Mesothelial cell of epicardium (in vitro differentiated cells): Measurements from ENCODE around the gene RAD50. TPM values are rescaled to one million over a fixed set of nuclear protein-coding genes. Genes with fewer than 3 reads are reported as not detected.
"Not testable (repeated sequence)": the region's sequence is repeated elsewhere in the genome, so short reads cannot be mapped to it uniquely, and the experiment has no call there.

Experiments
- DNase-seq, 2 experiments: peaks; one replicate each; pipeline ENCODE4 v3.0.0; 2021; ENCODE audit warnings: low spot score in 2 of 2; ENCODE audit not compliant: unreplicated experiment in 2 of 2
- H3K27ac Mint-ChIP-seq: 2 replicates; pipeline ENCODE4 v1.8.0; 2021; ENCODE audit warnings: mixed read lengths
- H3K27me3 Mint-ChIP-seq: 2 replicates; pipeline ENCODE4 v1.8.0; 2021; ENCODE audit warnings: low read depth, mixed read lengths
- H3K36me3 Mint-ChIP-seq: 2 replicates; pipeline ENCODE4 v1.8.0; 2021; ENCODE audit warnings: mixed read lengths
- H3K4me1 Mint-ChIP-seq: 2 replicates; pipeline ENCODE4 v1.8.0; 2021; ENCODE audit warnings: mixed read lengths
- H3K4me3 Mint-ChIP-seq: 2 replicates; pipeline ENCODE4 v1.8.0; 2021; ENCODE audit warnings: mild to moderate bottlenecking, moderate library complexity, mixed read lengths
- H3K9me3 Mint-ChIP-seq: 2 replicates; pipeline ENCODE4 v1.8.0; 2021; ENCODE audit warnings: mixed read lengths
- total RNA-seq: library from RNA; stranded (reverse); gene quantifications from 3 replicates; pipeline ENCODE4 v1.2.1, GENCODE V29; 2021
- TF ChIP-seq, protein P1 (sequence below): fragments of 200-600 bp; sonication (generic); IDR thresholded peaks from one replicate; pipeline ENCODE4 v1.5.0; 2021; ENCODE audit warnings: antibody characterized with exemption; ENCODE audit not compliant: unreplicated experiment

RAD50 gene
- total RNA-seq, 1 donor from 2014 or later: 50.3 TPM

DNA sequence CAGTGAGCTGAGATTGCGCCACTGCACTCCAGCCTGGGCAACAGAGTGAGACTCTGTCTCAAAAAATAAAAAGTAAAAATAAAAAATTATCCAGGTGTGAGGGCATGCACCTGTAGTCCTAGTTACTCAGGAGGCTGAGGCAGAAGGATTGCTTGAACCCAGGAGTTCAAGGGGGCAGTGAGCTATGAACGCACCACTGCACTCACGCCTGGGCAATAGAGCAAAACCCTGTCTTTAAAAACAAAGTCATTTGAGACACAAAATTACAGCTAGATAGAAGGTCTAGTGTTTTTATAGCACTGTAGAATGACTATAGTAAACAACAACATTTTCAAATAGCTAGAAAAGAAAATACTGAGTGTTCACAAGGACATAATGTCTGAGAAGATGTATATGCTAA, 133.4 kb downstream of the RAD50 start:
- DNase-seq: no peak
- H3K27me3 Mint-ChIP-seq: no peaks in the 10 kb centered on the region
- TF ChIP-seq, protein P1, sequence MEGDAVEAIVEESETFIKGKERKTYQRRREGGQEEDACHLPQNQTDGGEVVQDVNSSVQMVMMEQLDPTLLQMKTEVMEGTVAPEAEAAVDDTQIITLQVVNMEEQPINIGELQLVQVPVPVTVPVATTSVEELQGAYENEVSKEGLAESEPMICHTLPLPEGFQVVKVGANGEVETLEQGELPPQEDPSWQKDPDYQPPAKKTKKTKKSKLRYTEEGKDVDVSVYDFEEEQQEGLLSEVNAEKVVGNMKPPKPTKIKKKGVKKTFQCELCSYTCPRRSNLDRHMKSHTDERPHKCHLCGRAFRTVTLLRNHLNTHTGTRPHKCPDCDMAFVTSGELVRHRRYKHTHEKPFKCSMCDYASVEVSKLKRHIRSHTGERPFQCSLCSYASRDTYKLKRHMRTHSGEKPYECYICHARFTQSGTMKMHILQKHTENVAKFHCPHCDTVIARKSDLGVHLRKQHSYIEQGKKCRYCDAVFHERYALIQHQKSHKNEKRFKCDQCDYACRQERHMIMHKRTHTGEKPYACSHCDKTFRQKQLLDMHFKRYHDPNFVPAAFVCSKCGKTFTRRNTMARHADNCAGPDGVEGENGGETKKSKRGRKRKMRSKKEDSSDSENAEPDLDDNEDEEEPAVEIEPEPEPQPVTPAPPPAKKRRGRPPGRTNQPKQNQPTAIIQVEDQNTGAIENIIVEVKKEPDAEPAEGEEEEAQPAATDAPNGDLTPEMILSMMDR: no peak
- H3K4me3 Mint-ChIP-seq: no peak overlapping the region
- peaks cover 8% of the 10 kb centered on the region for H3K36me3 Mint-ChIP-seq
- peaks cover 4% of the 10 kb centered on the region for H3K9me3 Mint-ChIP-seq
- peaks cover 14% of the 10 kb centered on the region for H3K4me1 Mint-ChIP-seq
- no peak overlapping the region for H3K27ac Mint-ChIP-seq

DNA sequence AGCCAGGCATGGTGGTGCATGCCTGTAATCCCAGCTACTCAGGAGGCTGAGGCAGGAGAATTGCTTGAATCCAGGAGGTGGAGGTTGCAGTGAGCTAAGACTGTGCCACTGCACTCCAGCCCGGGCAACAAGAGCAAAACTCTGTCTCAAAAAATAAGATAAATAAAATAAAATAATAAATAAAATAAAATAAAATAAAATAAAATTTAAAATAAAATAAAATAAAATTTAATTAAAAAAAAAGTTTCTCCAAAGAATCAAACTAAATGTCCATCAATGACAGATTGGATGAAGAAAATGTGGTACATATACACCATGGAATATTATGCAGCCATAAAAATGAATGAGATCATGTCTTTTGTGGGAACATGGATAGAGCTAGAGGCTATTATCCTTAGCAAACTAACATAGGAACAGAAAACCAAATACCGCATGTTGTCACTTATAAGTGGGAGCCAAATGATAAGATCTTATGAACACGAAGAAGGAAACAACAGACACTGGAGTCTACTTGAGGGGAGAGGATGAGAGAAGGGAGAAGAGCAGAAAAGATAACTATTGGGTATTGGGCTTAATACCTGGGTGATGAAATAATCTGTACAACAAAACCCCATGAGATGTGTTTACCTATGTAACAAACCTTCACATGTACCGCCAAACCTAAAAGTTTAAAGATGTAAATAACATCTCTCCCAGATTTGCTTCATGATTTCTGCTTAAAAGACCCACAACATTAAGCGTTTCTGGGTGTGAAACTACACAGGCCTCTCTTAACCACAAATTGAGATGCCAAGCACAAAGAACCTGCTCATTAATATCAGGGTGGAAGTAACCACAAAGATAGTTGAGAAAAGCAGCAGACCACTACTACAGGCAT, 135.2 kb downstream of the RAD50 start:
- H3K27ac Mint-ChIP-seq, H3K27me3 Mint-ChIP-seq, H3K9me3 Mint-ChIP-seq, H3K4me3 Mint-ChIP-seq, H3K36me3 Mint-ChIP-seq, DNase-seq: not testable (repeated sequence)
- H3K4me1 Mint-ChIP-seq: peaks cover 14% of the 10 kb centered on the region

DNA sequence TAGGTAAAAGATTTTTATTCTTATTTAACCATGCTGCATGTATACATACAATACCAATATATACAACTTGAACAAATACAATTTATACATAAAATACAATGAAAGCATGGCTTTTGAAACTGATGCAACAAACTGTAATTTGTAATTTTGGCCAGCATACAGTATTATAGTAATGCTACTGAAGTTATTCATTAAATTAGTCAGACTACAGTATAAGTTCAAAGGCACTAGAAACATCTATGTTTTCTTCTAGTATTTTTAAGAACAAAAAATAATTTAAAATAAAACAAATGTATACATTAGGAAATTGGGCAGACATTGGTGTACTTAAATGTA, 135.8 kb downstream of the RAD50 start:
- Mint-ChIP-seq H3K9me3 (peaks cover 4% of the 10 kb centered on the region), H3K4me1 (peaks cover 14% of the 10 kb centered on the region), H3K27ac (no peak overlapping the region), H3K27me3 (no peaks in the 10 kb centered on the region), H3K4me3 (no peak overlapping the region), H3K36me3 (peaks cover 8% of the 10 kb centered on the region)
- TF ChIP-seq, protein P1: no peak
- DNase-seq: no peak

Other genes with a start within 250 kb of the RAD50 start
- gene SLC22A5, start 187.3 kb upstream of the RAD50 start, total RNA-seq: 27.7 to 31.1 TPM (median 30.8 TPM) in 3 replicates
- gene IRF1, start 66.2 kb upstream of the RAD50 start, total RNA-seq: 33.1 to 35.6 TPM (median 33.3 TPM) in 3 replicates
- gene IL5, start 13.5 kb upstream of the RAD50 start, total RNA-seq: not detected in 3 replicates
- gene IL13, start 101.2 kb downstream of the RAD50 start, total RNA-seq: 0.33 to 0.78 TPM (median 0.50 TPM) in 3 replicates
- gene IL4, start 117.0 kb downstream of the RAD50 start, total RNA-seq: not detected in 3 replicates
- gene KIF3A, start 180.6 kb downstream of the RAD50 start, total RNA-seq: 24.7 to 28.2 TPM (median 27.4 TPM) in 3 replicates
- 1.5 to 2.5 TPM (median 1.8 TPM) in 3 replicates for gene CCNI2, start 190.4 kb downstream of the RAD50 start, total RNA-seq
- 54.9 to 58.9 TPM (median 58.6 TPM) in 3 replicates for gene SEPTIN8, start 220.3 kb downstream of the RAD50 start, total RNA-seq